ENCODE data around the gene CCKAR.

DNA sequence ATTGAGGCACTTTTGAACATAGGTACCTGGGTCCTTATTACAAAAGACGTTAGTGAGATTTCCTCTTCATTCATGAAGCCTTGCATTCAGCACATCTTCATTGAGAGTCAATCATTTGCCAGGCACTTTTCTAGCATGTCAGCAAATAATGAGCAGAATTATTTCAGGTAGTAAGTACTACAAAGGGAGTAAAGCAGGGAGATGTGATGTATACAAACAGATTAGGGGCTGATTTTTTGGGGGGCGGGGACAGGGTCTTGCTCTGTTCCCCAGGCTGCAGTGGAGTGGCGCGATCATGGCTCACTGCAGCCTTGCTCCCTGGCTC is 638 bp upstream of the CCKAR start:
- TF ChIP-seq CTCF (conservative IDR thresholded peaks at IDR 0.05; ENCODE audit: low read length) (no peak), EZH2phosphoT487 (IDR thresholded peaks at IDR 0.05; ENCODE audit: borderline replicate concordance, low read depth, low read length) (no peak)

Measured in OCI-LY7 (cell line).